ENCODE measurements around the gene USH1C. TPM values are rescaled to one million over a fixed set of nuclear protein-coding genes. Genes with fewer than 3 reads are reported as not detected.
A peak's percentile ranks its signal among the peaks of the same experiment; 100 is the strongest.

Gene USH1C
- total and polyA plus RNA-seq, 8 donors, result 4.8 to 107 (median 22.2) TPM

DNA sequence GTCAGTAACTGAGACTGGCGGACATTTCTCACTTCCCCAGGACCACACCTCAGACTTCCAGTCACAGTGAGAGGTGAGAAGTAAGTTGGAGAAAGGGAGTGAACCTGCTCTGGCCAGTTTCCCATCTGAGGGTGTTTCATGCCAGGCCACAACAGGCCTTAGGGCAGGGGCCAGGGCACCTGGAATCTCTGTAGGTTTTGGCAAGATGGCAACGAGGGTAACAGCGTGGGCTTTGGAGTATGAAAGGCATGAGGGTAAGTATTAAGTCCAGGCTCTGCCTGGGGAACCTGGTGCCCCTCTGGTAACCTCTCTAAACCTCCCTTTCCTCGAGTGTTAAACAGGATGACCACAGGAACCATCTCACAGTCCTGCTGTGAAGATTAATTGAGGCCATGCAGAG lies 39.1 kb downstream of the USH1C start:
- WGBS, 5 donors, result 57 to 84% (median 67%) methylated on average over 4 of the region's 4 CpGs
- Histone ChIP-seq H3K27ac (no peak overlapping the region), H3K9me3 (no peaks in the 10 kb centered on the region), H3K36me3 (peaks cover 0 to 3% (median 0%) of the 10 kb centered on the region in 4 donors), H3K4me3 (no peak overlapping the region), H3K27me3 (no peaks in the 10 kb centered on the region), H3K4me1 (no peaks in the 10 kb centered on the region)
- intact Hi-C loops (cut with DNase I; ENCODE audit: low total_unique reads), result loop anchor here (2.0 to 10.0 kb wide), 2 partner anchors 120 to 270 kb away; no protein-coding TSS in a partner anchor
- no peak for DNase-seq
- TF ChIP-seq, protein P1, sequence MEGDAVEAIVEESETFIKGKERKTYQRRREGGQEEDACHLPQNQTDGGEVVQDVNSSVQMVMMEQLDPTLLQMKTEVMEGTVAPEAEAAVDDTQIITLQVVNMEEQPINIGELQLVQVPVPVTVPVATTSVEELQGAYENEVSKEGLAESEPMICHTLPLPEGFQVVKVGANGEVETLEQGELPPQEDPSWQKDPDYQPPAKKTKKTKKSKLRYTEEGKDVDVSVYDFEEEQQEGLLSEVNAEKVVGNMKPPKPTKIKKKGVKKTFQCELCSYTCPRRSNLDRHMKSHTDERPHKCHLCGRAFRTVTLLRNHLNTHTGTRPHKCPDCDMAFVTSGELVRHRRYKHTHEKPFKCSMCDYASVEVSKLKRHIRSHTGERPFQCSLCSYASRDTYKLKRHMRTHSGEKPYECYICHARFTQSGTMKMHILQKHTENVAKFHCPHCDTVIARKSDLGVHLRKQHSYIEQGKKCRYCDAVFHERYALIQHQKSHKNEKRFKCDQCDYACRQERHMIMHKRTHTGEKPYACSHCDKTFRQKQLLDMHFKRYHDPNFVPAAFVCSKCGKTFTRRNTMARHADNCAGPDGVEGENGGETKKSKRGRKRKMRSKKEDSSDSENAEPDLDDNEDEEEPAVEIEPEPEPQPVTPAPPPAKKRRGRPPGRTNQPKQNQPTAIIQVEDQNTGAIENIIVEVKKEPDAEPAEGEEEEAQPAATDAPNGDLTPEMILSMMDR (IDR thresholded peaks at IDR 0.05), result no peak
- no peak for TF ChIP-seq POLR2AphosphoS5 (IDR thresholded peaks at IDR 0.05)
- TF ChIP-seq POLR2A (IDR thresholded peaks at IDR 0.05), result no peak
- TF ChIP-seq EP300 (IDR thresholded peaks at IDR 0.05), result no peak

DNA sequence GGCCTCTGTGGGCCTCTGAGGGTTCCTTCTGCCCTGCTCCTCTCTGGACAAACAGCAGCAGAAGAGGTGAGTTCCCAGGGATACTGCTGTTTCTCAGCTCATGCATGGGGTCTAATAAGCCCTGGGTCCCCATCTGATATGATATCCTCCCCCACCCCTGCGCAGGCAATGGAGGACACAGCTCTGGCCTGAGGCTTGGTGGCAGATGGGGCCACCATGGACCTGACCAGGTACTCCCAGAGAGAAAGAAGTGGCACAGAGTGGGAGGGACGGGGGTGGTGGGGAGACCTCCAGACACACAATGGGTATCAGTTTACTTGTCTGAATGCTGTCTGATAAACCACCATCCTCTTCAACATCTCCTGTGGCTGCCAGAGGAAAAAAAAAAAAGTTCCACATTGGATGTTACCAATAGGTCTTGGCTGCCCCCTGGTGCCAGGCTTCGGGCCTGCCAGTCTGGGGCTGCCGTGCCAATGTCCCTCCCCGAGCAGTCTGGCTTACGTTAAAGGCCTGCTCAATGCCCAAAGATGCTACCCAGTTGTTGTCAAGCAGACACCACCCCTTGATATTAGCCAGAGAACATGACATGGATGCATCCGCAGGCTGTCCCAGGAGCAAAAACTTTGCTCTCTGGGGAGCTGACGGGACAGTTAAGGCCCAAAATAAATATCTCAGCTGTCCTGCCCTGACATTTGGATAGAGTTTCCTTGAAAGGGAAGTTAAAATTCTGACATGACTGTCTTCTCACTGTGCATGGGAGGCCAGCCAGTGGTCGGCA lies 39.7 kb downstream of the USH1C start:
- no peak overlapping the region for H3K27ac ChIP-seq
- H3K4me1 ChIP-seq, result no peaks in the 10 kb centered on the region
- intact Hi-C loops (cut with DNase I; ENCODE audit: low total_unique reads), result loop anchor here (2.0 to 10.0 kb wide), 2 partner anchors 120 to 270 kb away; no protein-coding TSS in a partner anchor
- peak in 1 of 3 donors; percentile 8 for TF ChIP-seq POLR2AphosphoS5 (IDR thresholded peaks at IDR 0.05)
- TF ChIP-seq, protein P1 (IDR thresholded peaks at IDR 0.05), result peak in 5 of 7 experiments; percentile 79 to 94 (median 88)
- TF ChIP-seq EP300 (IDR thresholded peaks at IDR 0.05), result no peak
- TF ChIP-seq POLR2A (IDR thresholded peaks at IDR 0.05), result no peak
- peaks cover 0 to 3% (median 0%) of the 10 kb centered on the region in 4 donors for H3K36me3 ChIP-seq
- H3K4me3 ChIP-seq, result no peak overlapping the region
- H3K27me3 ChIP-seq, result peaks cover 0 to 4% (median 0%) of the 10 kb centered on the region in 3 donors
- 31 to 42% (median 33%) methylated on average over 7 to 9 of the region's 9 CpGs for WGBS, 5 donors
- H3K9me3 ChIP-seq, result no peaks in the 10 kb centered on the region
- peak; percentile 88 to 90 for DNase-seq

DNA sequence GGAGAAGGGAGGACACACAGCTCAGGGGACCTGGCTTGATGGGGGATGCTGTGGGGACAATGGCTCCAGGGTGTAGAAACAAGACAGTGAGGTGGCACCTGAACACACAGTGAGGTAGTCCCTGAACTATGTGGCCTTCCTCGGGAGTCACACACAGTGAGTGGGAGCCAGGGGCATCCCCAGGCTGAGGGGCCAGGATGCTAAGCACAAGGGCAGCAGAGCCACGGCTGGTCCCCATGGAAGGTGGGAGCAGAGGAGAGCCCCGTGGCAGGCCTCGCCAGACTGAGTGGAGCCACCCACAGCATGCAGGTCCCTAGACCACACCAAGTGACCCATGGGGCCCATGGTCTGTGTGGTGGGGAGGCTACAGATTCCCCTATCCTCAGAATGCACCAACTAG lies 41.6 kb downstream of the USH1C start:
- WGBS, 5 donors, result 64 to 95% (median 87%) methylated on average over 3 to 4 of the region's 4 CpGs
- Histone ChIP-seq H3K4me1 (no peaks in the 10 kb centered on the region), H3K27ac (no peak overlapping the region), H3K27me3 (peaks cover 0 to 4% (median 0%) of the 10 kb centered on the region in 3 donors), H3K9me3 (no peaks in the 10 kb centered on the region), H3K36me3 (no peaks in the 10 kb centered on the region), H3K4me3 (no peak overlapping the region)
- intact Hi-C loops (cut with DNase I; ENCODE audit: low total_unique reads), result loop anchor here (10.0 kb wide), 1 partner anchor 268 kb away; no protein-coding TSS in a partner anchor
- TF ChIP-seq, protein P1 (IDR thresholded peaks at IDR 0.05), result no peak
- no peak for TF ChIP-seq EP300 (IDR thresholded peaks at IDR 0.05)
- no peak for DNase-seq

DNA sequence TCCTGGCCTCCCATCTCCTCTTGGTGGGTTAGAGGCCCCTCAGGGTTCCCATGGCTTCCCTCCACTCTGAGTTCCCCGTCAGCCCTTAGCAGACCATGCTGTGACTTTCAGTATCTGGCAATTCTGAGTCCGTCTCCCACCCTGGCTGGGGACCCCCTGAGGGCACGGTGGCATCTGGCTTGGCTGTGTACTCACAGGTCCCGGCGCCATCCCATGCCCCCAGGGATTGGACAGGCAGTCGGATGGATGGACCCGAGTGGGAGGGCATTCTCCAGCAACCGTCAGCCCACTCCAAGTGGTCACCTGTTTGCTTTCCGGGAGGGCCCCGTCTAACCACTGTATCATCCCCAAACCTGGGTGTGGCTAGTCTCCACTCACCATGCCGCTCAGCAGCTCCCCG lies 43.5 kb downstream of the USH1C start:
- intact Hi-C loops (cut with DNase I; ENCODE audit: low total_unique reads), result loop anchor here (10.0 kb wide), 1 partner anchor 266 kb away; no protein-coding TSS in a partner anchor

More for the DNA sequence above, 43.5 kb downstream of the USH1C start:
- 88 to 96% (median 91%) methylated on average over 4 to 12 of the region's 12 CpGs for WGBS, 5 donors
- Histone ChIP-seq H3K4me1 (no peaks in the 10 kb centered on the region), H3K9me3 (no peaks in the 10 kb centered on the region), H3K27me3 (peaks cover 0 to 4% (median 0%) of the 10 kb centered on the region in 3 donors), H3K36me3 (no peaks in the 10 kb centered on the region), H3K4me3 (no peak overlapping the region), H3K27ac (no peak overlapping the region)
- no peak for DNase-seq
- TF ChIP-seq, protein P1 (IDR thresholded peaks at IDR 0.05), result no peak
- no peak for TF ChIP-seq EP300 (IDR thresholded peaks at IDR 0.05)
- TF ChIP-seq POLR2A (IDR thresholded peaks at IDR 0.05), result no peak
- no peak for TF ChIP-seq POLR2AphosphoS5 (IDR thresholded peaks at IDR 0.05)
